KMS-11 (cell line): ENCODE measurements around the gene PHF14.

ENCODE experiments used
- H2AFZ ChIP-seq: fragments of 200-600 bp; sonication (generic); 2 replicates; pipeline ENCODE4 v1.6.1; 2016; ENCODE audit warnings: antibody characterized with exemption, mixed run types, low read depth
- H3K27ac ChIP-seq: fragments of 200-600 bp; sonication (generic); 2 replicates; pipeline ENCODE4 v1.6.1; 2016; ENCODE audit warnings: mild to moderate bottlenecking, mixed run types
- H3K27me3 ChIP-seq: fragments of 200-600 bp; sonication (generic); 2 replicates; pipeline ENCODE4 v1.6.1; 2017; ENCODE audit warnings: mild to moderate bottlenecking, low read depth, mixed run types, moderate library complexity; ENCODE audit not compliant: insufficient read depth
- H3K36me3 ChIP-seq: fragments of 200-600 bp; sonication (generic); 2 replicates; pipeline ENCODE4 v1.6.1; 2017; ENCODE audit warnings: mild to moderate bottlenecking, mixed run types; ENCODE audit not compliant: insufficient read depth
- H3K4me1 ChIP-seq: fragments of 200-600 bp; sonication (generic); 2 replicates; pipeline ENCODE4 v1.6.1; 2016; ENCODE audit warnings: mild to moderate bottlenecking, low read depth, mixed run types; ENCODE audit not compliant: poor library complexity, severe bottlenecking
- H3K4me2 ChIP-seq: fragments of 200-600 bp; sonication (generic); 2 replicates; pipeline ENCODE4 v1.7.0; 2016; ENCODE audit warnings: mild to moderate bottlenecking, mixed run types
- H3K4me3 ChIP-seq: fragments of 200-600 bp; sonication (generic); IDR thresholded peaks from 2 replicates; pipeline ENCODE4 v1.6.1; 2017; ENCODE audit warnings: low read depth, low read length, mixed read lengths; ENCODE audit not compliant: insufficient read depth
- H3K79me2 ChIP-seq: fragments of 200-600 bp; sonication (generic); 2 replicates; pipeline ENCODE4 v1.6.1; 2016; ENCODE audit warnings: low read depth, mixed run types; ENCODE audit not compliant: insufficient read depth
- H3K9ac ChIP-seq: fragments of 200-600 bp; sonication (generic); 2 replicates; pipeline ENCODE4 v1.6.1; 2016; ENCODE audit warnings: mild to moderate bottlenecking, mixed run types
- H4K20me1 ChIP-seq: fragments of 200-600 bp; sonication (generic); 2 replicates; pipeline ENCODE4 v1.6.1; 2016; ENCODE audit warnings: mild to moderate bottlenecking, mixed run types; ENCODE audit not compliant: insufficient read depth
- CTCF ChIP-seq: fragments of 200-600 bp; sonication (generic); conservative IDR thresholded peaks from 2 replicates; pipeline ENCODE4 v1.6.1; 2017; ENCODE audit warnings: low read depth, mild to moderate bottlenecking, antibody characterized with exemption, low read length, moderate library complexity, mixed read lengths

PHF14 gene

GRCh38 chr7:11083214-11083568, 109.5 kb downstream of the PHF14 start:
- TF ChIP-seq CTCF = no peak
- Histone ChIP-seq H3K79me2 (no peaks in the 10 kb centered on the region), H3K9ac (no peak overlapping the region), H3K27ac (no peak overlapping the region), H3K36me3 (no peaks in the 10 kb centered on the region), H2AFZ (no peak overlapping the region), H3K4me1 (no peaks in the 10 kb centered on the region), H3K27me3 (no peaks in the 10 kb centered on the region), H4K20me1 (no peaks in the 10 kb centered on the region), H3K4me3 (no peak overlapping the region), H3K4me2 (no peak overlapping the region)

- H3K36me3 ChIP-seq = no peaks in the 10 kb centered on the region
- no peaks in the 10 kb centered on the region for H3K27me3 ChIP-seq
- TF ChIP-seq CTCF = no peak
- no peak overlapping the region for H3K27ac ChIP-seq
- no peak overlapping the region for H2AFZ ChIP-seq
- no peaks in the 10 kb centered on the region for H4K20me1 ChIP-seq
- no peak overlapping the region for H3K9ac ChIP-seq
- no peaks in the 10 kb centered on the region for H3K79me2 ChIP-seq
- no peak overlapping the region for H3K4me3 ChIP-seq
- H3K4me2 ChIP-seq = no peak overlapping the region
- no peaks in the 10 kb centered on the region for H3K4me1 ChIP-seq
Measured at GRCh38 chr7:11104578-11104977, 130.9 kb downstream of the PHF14 start.

GRCh38 chr7:11109659-11110058, 136.0 kb downstream of the PHF14 start:
- no peak overlapping the region for H3K27ac ChIP-seq
- no peak for TF ChIP-seq CTCF
- H3K9ac ChIP-seq = no peak overlapping the region
- H3K27me3 ChIP-seq = no peaks in the 10 kb centered on the region
- H3K4me2 ChIP-seq = no peak overlapping the region
- no peaks in the 10 kb centered on the region for H3K79me2 ChIP-seq
- no peak overlapping the region for H3K4me3 ChIP-seq
- H2AFZ ChIP-seq = no peak overlapping the region
- H3K36me3 ChIP-seq = no peaks in the 10 kb centered on the region
- no peaks in the 10 kb centered on the region for H4K20me1 ChIP-seq
- H3K4me1 ChIP-seq = no peaks in the 10 kb centered on the region

- Histone ChIP-seq H2AFZ (no peak overlapping the region), H3K36me3 (no peaks in the 10 kb centered on the region), H3K4me3 (no peak overlapping the region), H4K20me1 (no peaks in the 10 kb centered on the region), H3K4me1 (peaks cover 15% of the 10 kb centered on the region), H3K4me2 (peak overlapping the region; percentile 37), H3K79me2 (no peaks in the 10 kb centered on the region), H3K27me3 (no peaks in the 10 kb centered on the region), H3K27ac (no peak overlapping the region), H3K9ac (no peak overlapping the region)
- TF ChIP-seq CTCF = no peak
Measured at GRCh38 chr7:11120068-11120664, 146.5 kb downstream of the PHF14 start.
